GM21381 (cell line): Measurements from ENCODE around the gene NEK6.
A peak's percentile ranks its signal among the peaks of the same experiment; 100 is the strongest.

Source experiments
- ATAC-seq: cut with Tn5 transposase; IDR thresholded peaks from one replicate; pipeline ENCODE4 v1.9.1; 2021; ENCODE audit warnings: mild to moderate bottlenecking, moderate library complexity; ENCODE audit not compliant: unreplicated experiment

NEK6 gene

GRCh38 chr9:124257844-124258606, at the start of gene NEK6:
NEK6 (plus strand) TSS chr9:124257949; CDS start chr9:124301965, 44,016 bp downstream.
- ATAC-seq = no peak

- ATAC-seq = peak; percentile 63
Measured at GRCh38 chr9:124208571-124208970, 49.2 kb upstream of the NEK6 start.

GRCh38 chr9:124209279-124209678, 48.5 kb upstream of the NEK6 start:
- no peak for ATAC-seq

- ATAC-seq = no peak
Measured at GRCh38 chr9:124209774-124210173, 48.0 kb upstream of the NEK6 start.

GRCh38 chr9:124210697-124211096, 47.1 kb upstream of the NEK6 start:
- ATAC-seq = peak; percentile 48

GRCh38 chr9:124212381-124213050, 45.2 kb upstream of the NEK6 start:
- ATAC-seq = no peak

GRCh38 chr9:124213396-124213795, 44.4 kb upstream of the NEK6 start:
- ATAC-seq = no peak

GRCh38 chr9:124214116-124214515, 43.6 kb upstream of the NEK6 start:
- no peak for ATAC-seq

- ATAC-seq = no peak
Measured at GRCh38 chr9:124214596-124215367, 43.0 kb upstream of the NEK6 start.

- no peak for ATAC-seq
Measured at GRCh38 chr9:124215368-124215910, 42.3 kb upstream of the NEK6 start.

- no peak for ATAC-seq
Measured at GRCh38 chr9:124215956-124216355, 41.8 kb upstream of the NEK6 start.

GRCh38 chr9:124216474-124217176, 41.1 kb upstream of the NEK6 start:
- ATAC-seq = peak; percentile 35

- ATAC-seq = no peak
Measured at GRCh38 chr9:124217836-124218437, 39.8 kb upstream of the NEK6 start.

GRCh38 chr9:124218438-124218982, 39.2 kb upstream of the NEK6 start:
- ATAC-seq = peak; percentile 53

- ATAC-seq = peak; percentile 11
Measured at GRCh38 chr9:124218987-124219461, 38.7 kb upstream of the NEK6 start.

- ATAC-seq = no peak
Measured at GRCh38 chr9:124220946-124221451, 36.8 kb upstream of the NEK6 start.

- no peak for ATAC-seq
Measured at GRCh38 chr9:124221676-124222075, 36.1 kb upstream of the NEK6 start.

GRCh38 chr9:124222109-124222508, 35.6 kb upstream of the NEK6 start:
- ATAC-seq = no peak

GRCh38 chr9:124222918-124223720, 34.6 kb upstream of the NEK6 start:
- ATAC-seq = no peak
